GDM1 (cell line): ENCODE measurements around the gene ZFYVE1.
"Not testable (repeated sequence)": the region's sequence is repeated elsewhere in the genome, so short reads cannot be mapped to it uniquely, and the experiment has no call there.

Experiments used
- DNase-seq: peaks from one replicate; lab custom pipeline; 2025; lab: John Stamatoyannopoulos, UW

Gene ZFYVE1, protein sequence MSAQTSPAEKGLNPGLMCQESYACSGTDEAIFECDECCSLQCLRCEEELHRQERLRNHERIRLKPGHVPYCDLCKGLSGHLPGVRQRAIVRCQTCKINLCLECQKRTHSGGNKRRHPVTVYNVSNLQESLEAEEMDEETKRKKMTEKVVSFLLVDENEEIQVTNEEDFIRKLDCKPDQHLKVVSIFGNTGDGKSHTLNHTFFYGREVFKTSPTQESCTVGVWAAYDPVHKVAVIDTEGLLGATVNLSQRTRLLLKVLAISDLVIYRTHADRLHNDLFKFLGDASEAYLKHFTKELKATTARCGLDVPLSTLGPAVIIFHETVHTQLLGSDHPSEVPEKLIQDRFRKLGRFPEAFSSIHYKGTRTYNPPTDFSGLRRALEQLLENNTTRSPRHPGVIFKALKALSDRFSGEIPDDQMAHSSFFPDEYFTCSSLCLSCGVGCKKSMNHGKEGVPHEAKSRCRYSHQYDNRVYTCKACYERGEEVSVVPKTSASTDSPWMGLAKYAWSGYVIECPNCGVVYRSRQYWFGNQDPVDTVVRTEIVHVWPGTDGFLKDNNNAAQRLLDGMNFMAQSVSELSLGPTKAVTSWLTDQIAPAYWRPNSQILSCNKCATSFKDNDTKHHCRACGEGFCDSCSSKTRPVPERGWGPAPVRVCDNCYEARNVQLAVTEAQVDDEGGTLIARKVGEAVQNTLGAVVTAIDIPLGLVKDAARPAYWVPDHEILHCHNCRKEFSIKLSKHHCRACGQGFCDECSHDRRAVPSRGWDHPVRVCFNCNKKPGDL

DNA sequence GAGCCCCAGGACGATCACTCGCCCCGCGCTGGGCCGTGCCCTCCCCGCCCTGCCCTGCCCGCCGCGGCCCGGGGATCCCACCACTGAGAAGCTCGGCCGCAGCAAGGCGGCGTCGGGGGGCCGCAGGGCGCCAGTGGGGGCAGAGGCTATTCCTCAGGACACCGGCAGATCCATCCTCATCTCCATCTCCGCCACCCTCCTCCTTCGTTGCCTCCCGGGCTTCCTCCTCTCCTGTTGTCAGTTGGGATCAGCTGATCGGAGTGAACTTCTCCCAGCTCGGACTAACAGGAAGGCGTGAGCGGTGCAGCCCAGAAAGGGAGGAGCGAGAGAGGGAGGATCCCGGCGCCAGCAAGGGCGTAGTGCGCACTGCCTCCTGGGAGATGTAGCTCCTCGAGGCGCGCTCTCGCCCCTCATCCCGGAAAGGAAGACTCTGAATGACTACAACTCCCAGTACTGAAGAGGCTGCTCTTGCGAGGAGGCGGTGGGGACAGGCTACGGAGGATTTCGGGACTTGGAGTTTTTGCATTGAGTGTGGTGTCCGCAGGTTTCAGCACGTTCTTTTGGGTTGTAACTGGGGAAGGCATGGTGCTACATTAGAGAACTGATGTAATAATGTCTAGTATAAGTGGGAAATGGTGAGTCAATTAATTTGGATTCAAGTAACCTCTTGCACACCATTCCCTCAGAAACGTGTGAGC lies at the start of gene ZFYVE1:
TSS of gene ZFYVE1 (minus strand) at position 262 of the 698 bp plus-strand sequence. CDS start 2,598 bp downstream, outside the sequence.
- DNase-seq = peak; percentile 96

DNA sequence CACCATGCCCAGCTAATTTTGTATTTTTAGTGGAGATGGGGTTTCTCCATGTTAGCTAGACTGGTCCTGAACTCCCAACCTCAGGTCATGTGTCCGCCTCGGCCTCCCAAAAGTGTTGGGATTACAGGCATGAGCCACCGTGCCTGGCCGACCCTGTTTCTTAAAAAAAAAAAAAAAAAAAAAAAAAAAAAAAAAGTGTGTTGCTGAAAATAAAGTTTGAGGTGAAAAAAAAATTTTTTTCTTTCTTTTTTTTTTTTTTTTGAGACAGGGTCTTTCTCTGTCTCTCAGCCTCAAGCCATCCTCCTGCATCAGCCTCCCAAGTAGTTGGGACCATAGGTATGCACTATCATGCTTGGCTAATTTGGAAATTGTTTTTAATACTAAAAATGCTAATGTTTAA lies 42.7 kb upstream of the ZFYVE1 start:
- no peak for DNase-seq

DNA sequence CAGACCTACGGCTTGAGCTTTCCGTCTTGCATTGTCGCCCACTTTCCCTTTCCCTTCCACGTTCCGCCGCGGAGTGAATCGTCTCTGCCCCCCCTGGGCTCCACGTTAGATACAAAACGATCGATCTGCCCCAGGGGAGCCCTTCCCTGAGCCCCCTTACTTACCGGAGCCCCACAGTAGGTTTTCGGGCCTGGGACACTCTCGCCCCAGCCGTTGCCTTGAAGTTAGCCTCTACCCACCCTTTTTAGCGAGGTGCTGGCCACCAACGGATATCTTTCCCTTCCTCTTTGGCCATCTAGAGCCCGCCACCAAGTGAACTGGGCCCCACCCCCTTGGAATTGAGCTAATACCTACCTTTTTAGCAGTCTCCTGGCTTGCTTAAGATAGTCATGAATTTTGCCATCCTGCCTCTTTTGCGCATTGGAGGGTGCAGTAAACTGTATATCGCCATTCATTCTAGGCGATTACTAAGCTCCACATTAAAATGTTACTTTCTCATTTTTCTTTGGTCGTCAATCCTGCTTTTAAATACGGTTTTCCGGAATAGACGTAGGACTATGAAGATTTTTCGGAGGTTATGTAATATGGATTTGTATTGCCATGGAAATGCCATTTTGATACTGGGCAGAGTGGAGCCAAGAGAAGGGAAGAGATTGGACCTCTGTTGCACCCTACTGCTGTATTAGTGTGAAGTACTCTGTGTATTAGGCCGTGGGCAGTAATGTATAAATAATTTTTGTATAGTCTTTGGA lies 32.2 kb upstream of the ZFYVE1 start:
- no peak for DNase-seq

DNA sequence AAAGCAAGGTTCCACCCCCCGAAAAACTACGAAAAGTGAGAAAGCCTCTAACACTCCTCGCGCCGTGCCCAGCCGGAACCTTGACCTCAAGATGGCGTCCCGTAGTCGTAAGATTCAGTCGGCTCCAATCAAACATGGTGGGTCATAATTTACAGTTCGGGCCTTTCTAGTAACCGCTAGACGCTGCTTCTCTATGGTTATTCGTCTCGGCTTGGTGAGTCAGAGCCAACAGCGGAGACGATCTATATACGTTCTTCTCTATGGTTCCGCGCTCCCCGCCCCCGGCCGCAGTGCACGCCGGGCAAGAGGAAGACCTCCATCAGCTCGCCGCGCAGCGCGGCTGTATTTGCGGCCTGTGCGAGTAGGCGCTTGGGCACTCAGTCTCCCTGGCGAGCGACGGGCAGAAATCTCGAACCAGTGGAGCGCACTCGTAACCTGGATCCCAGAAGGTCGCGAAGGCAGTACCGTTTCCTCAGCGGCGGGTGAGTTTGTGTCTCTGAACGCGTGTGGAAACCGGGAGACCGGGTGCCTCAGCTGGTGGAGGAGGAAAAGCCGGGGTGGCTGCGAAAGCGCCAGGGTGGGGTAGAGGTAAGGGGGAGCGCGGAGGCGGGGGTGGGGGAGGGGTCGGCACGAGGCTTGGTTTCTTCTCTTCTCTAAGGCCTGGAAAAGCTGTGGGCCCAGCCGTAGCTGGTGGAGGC lies 31.5 kb upstream of the ZFYVE1 start, which contains the start of gene RBM25:
TSS of gene RBM25 (plus strand) at position 311 of the 698 bp plus-strand sequence. CDS start 13,108 bp downstream, outside the sequence.
- DNase-seq = peak; percentile 97

DNA sequence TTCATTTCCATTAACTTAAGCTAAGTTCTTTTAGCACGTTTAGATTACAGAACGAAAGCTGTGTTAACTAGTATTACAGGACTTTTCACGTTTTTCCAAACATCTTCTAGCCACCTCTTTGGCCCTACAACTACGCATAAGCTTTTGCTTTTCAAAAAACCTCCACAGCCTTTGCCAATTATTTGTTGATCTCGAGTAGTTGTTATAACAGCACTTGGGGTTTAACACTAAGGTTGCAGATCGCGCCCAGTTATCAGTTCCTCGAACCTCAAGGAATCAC lies 31.0 kb upstream of the ZFYVE1 start:
- no peak for DNase-seq

DNA sequence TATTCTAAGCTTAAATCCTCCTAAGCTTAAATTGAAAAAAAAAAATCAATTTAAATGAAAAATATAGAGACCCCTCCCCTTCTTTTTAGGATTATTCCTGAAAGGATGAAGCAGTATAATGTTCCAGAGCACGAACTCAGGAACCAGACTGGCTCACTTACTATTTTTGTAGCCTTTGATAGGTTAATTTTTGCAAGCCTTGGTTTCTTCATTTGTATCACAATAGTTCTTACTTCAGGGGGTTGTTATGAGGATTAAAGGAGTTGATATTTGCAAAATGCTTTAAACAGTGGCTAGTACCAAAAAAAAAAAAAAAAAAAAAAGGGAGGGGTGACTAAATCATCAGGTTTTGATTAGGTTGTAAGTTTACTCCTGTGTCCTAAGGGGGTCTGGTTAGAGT lies 28.3 kb upstream of the ZFYVE1 start:
- no peak for DNase-seq

DNA sequence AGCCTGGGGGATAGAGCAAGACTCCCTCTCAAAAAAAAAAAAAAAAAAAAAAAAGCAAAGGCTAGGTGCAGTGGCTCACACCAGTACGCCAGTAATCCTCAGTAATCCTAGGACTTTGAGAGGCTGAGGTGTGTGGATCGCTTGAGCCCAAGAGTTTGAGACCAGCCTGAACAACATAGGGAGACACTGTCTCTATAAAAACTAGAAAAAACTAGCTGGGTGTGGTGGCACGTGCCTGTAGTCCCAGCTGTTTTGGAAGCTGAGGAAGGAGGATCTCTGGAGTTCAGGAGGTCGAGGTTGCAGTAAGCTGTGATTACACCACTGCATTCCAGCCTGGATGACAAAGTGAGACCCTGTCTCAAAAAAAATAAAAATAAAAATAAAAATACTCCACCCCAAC lies 22.5 kb upstream of the ZFYVE1 start:
- DNase-seq = no peak

DNA sequence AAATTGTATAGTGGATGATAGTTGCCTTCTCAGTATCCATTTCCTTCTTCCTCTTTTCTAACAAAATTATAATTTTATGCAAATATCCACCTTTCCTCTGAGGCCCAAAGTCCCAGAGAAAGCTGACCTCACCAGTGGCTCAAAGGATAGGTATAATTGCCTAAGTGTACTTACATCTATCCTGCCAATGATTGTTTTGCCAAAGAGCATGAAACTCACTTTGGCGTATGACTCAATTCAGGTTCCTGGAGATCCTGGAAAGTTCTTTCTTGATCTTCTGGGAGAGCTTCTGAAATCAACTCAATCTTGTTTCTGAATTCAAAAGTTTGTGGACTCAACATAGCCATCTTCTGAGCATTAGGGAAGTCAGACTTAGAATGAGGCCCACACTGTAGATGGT lies 20.9 kb upstream of the ZFYVE1 start:
- no peak for DNase-seq

DNA sequence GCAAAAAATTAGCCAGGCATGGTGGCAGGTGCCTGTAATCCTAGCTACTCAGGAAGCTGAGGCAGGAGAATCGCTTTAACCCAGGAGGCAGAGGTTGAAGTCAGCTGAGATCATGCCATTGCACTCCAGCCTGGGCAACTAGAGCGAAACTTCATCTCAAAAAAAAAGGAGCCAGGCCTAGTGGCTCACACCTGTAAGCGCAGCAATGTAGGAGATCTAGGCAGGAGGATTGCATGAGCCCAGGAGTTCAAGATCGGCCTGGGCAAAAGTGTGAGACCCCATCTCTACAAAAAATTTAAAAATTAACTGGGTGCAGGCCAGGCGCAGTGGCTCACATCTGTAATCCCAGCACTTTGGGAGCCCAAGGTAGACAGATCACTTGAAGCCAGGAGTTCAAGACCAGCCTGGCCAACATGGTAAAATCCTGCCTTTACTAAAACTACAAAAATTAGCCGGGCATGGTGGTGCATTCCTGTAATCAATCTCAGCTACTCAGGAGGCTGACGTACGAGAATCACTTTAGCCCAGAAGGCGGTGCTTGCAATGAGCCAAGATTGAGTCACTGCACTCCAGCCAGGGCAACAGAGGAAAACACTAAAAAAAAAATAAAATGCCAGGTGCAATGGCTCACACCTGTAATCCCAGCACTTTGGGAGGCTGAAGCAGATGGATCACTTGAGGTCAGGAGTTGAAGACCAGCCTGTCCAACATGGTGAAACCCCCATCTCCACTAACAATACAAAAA lies 10.0 kb upstream of the ZFYVE1 start:
- not testable (repeated sequence) for DNase-seq

DNA sequence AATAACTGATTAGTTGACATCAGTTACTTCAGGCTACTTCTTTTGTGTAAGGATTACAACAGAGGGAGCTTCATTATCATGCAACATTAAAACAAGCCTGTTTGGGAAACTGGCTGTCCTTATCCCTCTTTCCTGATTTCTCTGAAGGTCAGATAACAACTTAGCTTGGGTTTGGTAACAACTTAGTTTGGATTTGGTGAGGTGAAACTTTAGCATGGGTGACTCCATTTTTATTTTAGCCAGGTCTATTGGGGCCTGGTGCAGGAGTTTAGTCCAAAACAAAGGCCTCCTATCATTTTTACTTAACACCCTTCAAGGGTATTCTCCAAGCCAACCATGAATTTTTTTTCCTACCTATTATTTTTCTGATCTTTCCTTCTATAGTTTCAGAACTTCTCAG lies 1.1 kb upstream of the ZFYVE1 start:
- no peak for DNase-seq

DNA sequence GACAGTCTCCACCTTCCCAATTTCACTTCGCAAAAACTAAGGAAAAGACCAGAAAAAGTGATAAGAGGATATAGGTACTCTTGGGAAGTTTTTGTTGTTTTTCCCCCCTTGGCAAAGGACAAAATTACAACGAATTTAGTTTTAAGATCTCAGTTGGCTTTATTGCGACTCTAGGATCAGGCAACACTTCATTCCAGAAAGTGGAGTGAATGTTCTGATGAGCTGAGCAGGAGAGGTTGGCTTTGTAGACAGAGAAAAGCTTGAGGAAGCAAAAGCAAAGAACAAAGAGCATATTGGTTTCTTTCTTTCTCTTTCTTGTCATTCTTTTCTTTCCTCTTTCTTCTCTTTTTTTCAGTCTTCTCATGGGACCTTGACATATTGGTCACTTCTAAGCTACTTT lies 640 bp upstream of the ZFYVE1 start:
- no peak for DNase-seq

DNA sequence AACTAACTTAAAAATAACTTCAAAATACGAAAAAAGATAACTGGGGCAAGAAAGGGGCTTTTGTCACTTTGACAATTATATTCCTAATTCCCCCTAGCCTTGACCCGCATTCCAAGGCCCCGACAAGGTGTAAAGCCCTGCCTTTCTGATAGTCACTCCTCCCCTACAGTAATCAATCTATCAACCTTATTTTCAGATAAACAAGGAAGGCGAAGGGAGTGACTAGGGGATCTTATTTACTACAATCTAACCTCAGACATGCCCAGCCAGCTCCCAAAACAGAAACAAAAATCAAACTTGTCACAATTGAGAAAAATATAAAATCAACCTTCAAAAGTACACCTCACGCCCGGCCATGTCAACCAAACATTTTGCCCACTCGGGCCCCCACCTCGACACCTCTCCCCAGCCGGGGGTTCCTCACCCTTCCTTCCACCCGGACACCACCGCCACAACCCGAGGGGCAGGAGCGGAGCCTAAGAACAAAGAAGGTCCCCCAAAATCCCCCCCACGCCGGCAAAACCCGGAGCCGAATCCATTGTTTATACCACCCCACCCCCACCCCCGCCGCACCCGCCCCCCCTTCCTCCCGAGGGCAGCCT lies 562 bp downstream of the ZFYVE1 start:
- DNase-seq = no peak

DNA sequence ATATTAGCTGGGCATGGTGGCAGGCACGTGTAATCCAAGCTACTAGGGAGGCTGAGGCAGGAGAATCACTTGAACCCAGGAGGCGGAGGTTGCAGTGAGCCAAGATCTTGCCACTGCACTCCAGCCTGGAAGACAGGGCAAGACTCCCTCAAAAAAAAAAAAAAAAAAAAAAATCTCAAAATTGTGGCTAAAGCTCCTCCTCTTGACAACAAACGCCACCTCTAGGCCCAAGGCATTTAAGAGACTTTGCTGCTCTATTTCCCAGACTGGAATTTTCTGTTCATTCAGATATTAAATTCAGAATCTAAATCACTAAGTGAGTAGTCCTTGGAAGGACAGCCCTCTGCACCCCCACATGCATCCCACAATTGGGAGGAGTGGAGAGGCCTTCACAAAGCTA lies 1.4 kb downstream of the ZFYVE1 start:
- no peak for DNase-seq

DNA sequence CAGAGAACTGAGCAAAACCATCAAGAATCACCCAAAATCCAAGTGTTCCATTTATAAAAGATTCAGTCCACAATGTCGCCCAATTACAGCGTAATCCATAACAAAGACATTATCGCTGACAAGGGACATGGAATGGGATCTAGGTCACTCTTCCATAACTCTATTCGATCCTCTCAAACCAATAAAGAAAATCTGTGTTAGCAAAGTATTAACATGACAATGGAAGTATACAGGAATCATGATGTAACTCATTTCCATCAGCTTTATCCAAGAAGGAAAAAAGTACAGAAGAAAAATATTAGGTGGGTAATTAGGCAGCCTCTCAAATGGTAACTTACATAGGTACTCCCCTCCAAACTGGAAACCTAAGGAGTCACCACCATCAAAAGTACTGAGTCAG lies 4.9 kb downstream of the ZFYVE1 start:
- DNase-seq = no peak

DNA sequence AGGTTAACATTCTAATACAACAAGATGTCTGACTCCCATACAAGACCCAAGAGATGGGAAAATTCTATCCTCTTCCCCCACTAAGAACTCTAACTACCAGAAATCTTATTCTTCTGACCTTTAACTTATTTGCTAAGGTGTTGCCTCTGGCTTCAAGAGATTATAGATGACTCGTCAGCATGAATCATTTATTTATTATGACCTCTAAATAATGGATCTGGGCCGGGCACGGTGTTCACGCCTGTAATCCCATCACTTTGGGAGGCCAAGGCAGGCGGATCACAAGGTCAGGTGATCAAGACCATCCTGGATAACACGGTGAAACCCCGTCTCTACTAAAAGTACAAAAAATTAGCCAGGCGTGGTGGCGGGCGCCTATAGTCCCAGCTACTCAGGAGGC lies 10.9 kb downstream of the ZFYVE1 start:
- DNase-seq = not testable (repeated sequence)

DNA sequence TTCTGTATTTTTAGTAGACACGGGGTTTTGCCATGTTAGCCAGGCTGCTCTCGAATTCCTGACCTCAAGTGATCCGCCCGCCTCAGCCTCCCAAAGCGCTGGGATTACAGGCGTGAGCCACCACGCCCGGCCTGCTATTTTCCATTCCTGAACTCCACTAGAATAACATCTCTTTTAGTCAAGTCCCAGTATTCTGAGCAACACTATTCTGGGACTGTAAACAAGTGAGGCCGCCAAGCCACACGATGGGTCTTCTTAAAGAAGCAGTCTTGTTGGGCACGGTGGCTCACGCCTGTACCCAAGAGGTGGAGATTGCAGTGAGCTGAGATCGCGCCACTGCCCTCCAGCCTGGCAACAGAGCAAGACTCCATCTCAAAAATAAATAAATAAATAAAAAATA lies 11.4 kb downstream of the ZFYVE1 start:
- not testable (repeated sequence) for DNase-seq

DNA sequence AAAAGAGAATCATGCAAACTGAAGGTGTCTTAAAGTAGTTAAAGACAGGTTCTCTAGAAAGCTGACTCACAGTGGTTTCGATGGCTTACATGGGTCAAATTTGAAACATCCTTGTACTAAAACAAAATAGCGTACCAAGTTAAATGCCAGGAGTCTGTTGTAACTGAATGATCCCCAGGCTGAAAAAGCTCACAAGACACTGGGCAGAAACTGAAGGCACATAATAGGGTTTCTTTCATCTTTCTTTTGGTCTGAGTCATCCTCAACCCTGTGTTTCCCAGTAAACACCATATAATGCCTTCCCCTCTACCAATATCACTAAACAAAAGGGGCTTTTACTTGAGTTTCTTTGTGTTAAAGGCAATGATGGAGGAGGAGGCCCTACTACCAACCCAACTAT lies 12.8 kb downstream of the ZFYVE1 start:
- DNase-seq = no peak

DNA sequence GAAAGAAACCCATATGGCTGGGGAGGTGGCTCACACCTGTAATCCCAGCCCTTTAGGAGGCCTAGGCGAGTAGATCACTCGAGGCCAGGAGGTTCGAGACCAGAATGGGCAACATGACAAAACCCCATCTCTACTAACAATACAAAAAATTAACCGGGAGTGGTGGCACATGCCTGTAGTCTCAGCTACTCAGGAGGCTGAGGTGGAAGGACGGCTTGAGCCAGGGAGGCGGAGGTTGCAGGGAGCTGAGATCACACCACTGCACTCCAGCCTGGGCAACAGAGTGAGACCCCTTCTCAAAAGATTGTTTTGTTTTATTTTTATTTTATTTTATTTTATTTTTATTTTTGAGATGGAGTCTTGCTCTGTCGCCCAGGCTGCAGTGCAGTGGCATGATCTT lies 15.7 kb downstream of the ZFYVE1 start:
- not testable (repeated sequence) for DNase-seq

DNA sequence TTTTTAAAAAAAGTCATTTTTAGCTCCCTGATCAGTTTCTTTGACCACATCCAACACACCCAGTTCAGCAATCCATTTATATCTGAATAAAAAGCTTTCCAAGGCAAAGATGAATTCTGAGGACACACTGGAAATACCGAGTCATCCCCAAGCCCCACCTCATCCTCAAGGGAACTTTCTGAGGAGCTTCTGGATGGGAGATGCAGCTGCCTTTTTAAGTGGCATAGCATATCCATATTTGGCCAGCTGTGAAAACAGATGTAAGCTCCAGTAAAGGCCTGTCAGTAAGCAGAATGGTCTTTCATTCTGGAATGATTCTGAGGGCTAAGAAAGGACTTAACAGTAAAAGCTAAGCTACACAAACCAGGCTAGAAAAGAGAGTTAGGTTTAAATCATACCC lies 18.4 kb downstream of the ZFYVE1 start:
- no peak for DNase-seq

DNA sequence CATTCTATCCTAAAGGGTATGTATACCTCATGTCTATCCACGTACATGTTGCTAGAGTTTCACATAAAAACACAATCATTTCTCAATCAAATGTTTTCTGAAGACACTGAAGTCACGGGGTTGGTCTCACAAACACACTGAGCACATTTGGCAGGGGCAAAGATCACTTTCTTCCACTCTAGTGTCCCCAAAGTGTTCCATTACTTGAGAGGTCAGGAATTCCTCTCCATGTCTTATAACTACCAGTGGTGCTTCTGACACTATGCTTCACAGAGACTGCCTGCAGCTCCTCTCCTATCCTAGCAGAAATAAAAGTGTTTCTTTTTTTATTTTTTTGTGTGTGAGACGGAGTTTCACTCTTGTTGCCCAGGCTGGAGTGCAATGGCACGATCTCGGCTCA lies 19.1 kb downstream of the ZFYVE1 start:
- no peak for DNase-seq
